NCI-H510A (cell line): ENCODE data around the gene MKNK2.

Experiments used
- DNase-seq: peaks from one replicate; lab custom pipeline; 2025; lab: John Stamatoyannopoulos, UW

Gene MKNK2

GRCh38 chr19:2080336-2080988, 29.4 kb upstream of the MKNK2 start:
- DNase-seq: no peak

GRCh38 chr19:2079865-2080301, 28.8 kb upstream of the MKNK2 start:
- no peak for DNase-seq

GRCh38 chr19:2079076-2079864, 28.2 kb upstream of the MKNK2 start:
- DNase-seq: no peak

GRCh38 chr19:2077833-2078619, 27.0 kb upstream of the MKNK2 start:
- no peak for DNase-seq

GRCh38 chr19:2077398-2077797, 26.4 kb upstream of the MKNK2 start:
- no peak for DNase-seq

GRCh38 chr19:2076526-2076944, 25.5 kb upstream of the MKNK2 start:
- DNase-seq: no peak

GRCh38 chr19:2072757-2073551, 21.9 kb upstream of the MKNK2 start:
- DNase-seq: no peak

- no peak for DNase-seq
Measured at GRCh38 chr19:2070986-2071673, 20.1 kb upstream of the MKNK2 start.

GRCh38 chr19:2070436-2070827, 19.4 kb upstream of the MKNK2 start:
- no peak for DNase-seq

- no peak for DNase-seq
Measured at GRCh38 chr19:2064788-2065524, 13.9 kb upstream of the MKNK2 start.

GRCh38 chr19:2064395-2064787, 13.3 kb upstream of the MKNK2 start:
- no peak for DNase-seq

- DNase-seq: no peak
Measured at GRCh38 chr19:2063824-2064223, 12.8 kb upstream of the MKNK2 start.

GRCh38 chr19:2062770-2063169, 11.7 kb upstream of the MKNK2 start:
- no peak for DNase-seq

GRCh38 chr19:2062389-2062729, 11.3 kb upstream of the MKNK2 start:
- DNase-seq: no peak

GRCh38 chr19:2061495-2062388, 10.7 kb upstream of the MKNK2 start:
- DNase-seq: peak; percentile 91

GRCh38 chr19:2060884-2061494, 9.9 kb upstream of the MKNK2 start:
- no peak for DNase-seq

GRCh38 chr19:2059422-2060201, 8.6 kb upstream of the MKNK2 start:
- DNase-seq: peak; percentile 47
